CD14-positive monocyte (primary cell): ENCODE results near the gene CCDC88A. TPM values are rescaled to one million over a fixed set of nuclear protein-coding genes. Genes with fewer than 3 reads are reported as not detected.

ENCODE experiments used
- DNase-seq, 3 donors: peaks; one replicate each; pipeline ENCODE4 v3.0.0-alpha.2; 2011 to 2022
- H2AFZ ChIP-seq: 2 replicates; pipeline ENCODE4 v1.6.0; 2012; ENCODE audit warnings: mild to moderate bottlenecking, low read depth, low read length, inconsistent platforms; ENCODE audit not compliant: insufficient read depth, poor library complexity, severe bottlenecking
- H3K27ac ChIP-seq, 2 donors: 1 replicate in 1 of 2; 2 replicates in 1 of 2; pipeline ENCODE4 v1.5.1; 2012 to 2013; ENCODE audit warnings: low read length in 2 of 2, control low read depth in 1 of 2, inconsistent platforms in 1 of 2, low read depth in 1 of 2, mild to moderate bottlenecking in 1 of 2
- H3K27me3 ChIP-seq, 2 donors: one replicate each; pipeline versions ENCODE4 v1.6.0 to v1.6.1; 2011 to 2013; ENCODE audit warnings: low read length in 2 of 2; ENCODE audit not compliant: control insufficient read depth in 2 of 2, insufficient read depth in 2 of 2
- H3K36me3 ChIP-seq, 2 donors: replicated peaks in 1 of 2; 1 replicate in 1 of 2; 2 replicates in 1 of 2; pipeline versions ENCODE4 v1.5.1 to v1.6.1; 2012 to 2013; ENCODE audit warnings: low read length in 2 of 2, control low read depth in 1 of 2, inconsistent platforms in 1 of 2, mild to moderate bottlenecking in 1 of 2; ENCODE audit not compliant: insufficient read depth in 2 of 2, control insufficient read depth in 1 of 2
- H3K4me1 ChIP-seq, 2 donors: 1 replicate in 1 of 2; 2 replicates in 1 of 2; pipeline versions ENCODE4 v1.5.1 to v1.6.1; 2012 to 2013; ENCODE audit warnings: low read length in 2 of 2, control low read depth in 1 of 2, inconsistent platforms in 1 of 2, mild to moderate bottlenecking in 1 of 2, moderate library complexity in 1 of 2; ENCODE audit not compliant: insufficient read depth in 2 of 2, control insufficient read depth in 1 of 2
- H3K4me2 ChIP-seq: replicated peaks from 2 replicates; pipeline ENCODE3; 2012; ENCODE audit warnings: low read length, moderate library complexity, mild to moderate bottlenecking; ENCODE audit not compliant: poor library complexity, severe bottlenecking; ENCODE audit errors: extremely low read depth
- H3K4me3 ChIP-seq, 3 experiments: fragments of 200-600 bp in 1 of 3; sonication (generic) in 1 of 3; replicated peaks in 1 of 3; 1 replicate in 2 of 3; 2 replicates in 1 of 3; pipeline ENCODE4 v1.5.1; 2011 to 2013; ENCODE audit warnings: low read length in 3 of 3, mild to moderate bottlenecking in 3 of 3, control low read depth in 2 of 3, low read depth in 2 of 3, inconsistent platforms in 1 of 3, moderate library complexity in 1 of 3
- H3K79me2 ChIP-seq: 2 replicates; pipeline ENCODE4 v1.6.0; 2012; ENCODE audit warnings: mild to moderate bottlenecking, control low read depth, inconsistent platforms, low read length, moderate library complexity; ENCODE audit not compliant: insufficient read depth
- H3K9ac ChIP-seq: 2 replicates; pipeline ENCODE4 v1.6.0; 2017; ENCODE audit warnings: low read length, mild to moderate bottlenecking; ENCODE audit not compliant: insufficient read depth, poor library complexity, severe bottlenecking
- H3K9me3 ChIP-seq, 2 donors: replicated peaks in 1 of 2; 1 replicate in 1 of 2; 2 replicates in 1 of 2; pipeline versions ENCODE4 v1.5.1 to v1.6.1; 2012 to 2013; ENCODE audit warnings: low read length in 2 of 2, control low read depth in 1 of 2; ENCODE audit not compliant: control insufficient read depth in 1 of 2, insufficient read depth in 1 of 2
- H4K20me1 ChIP-seq: 2 replicates; pipeline ENCODE4 v1.6.0; 2012; ENCODE audit warnings: mild to moderate bottlenecking, low read length, control low read depth, moderate library complexity; ENCODE audit not compliant: insufficient read depth
- H3K27ac Mint-ChIP-seq, 7 donors: one replicate each; pipeline ENCODE4 v1.8.0; 2020; ENCODE audit warnings: mild to moderate bottlenecking in 7 of 7, mixed read lengths in 7 of 7, moderate library complexity in 6 of 7, inconsistent platforms in 2 of 7
- H3K27me3 Mint-ChIP-seq, 3 donors: one replicate each; pipeline ENCODE4 v1.8.0; 2021 to 2022; ENCODE audit warnings: low read depth in 3 of 3, mild to moderate bottlenecking in 3 of 3, mixed read lengths in 3 of 3, moderate library complexity in 3 of 3, inconsistent platforms in 1 of 3
- H3K36me3 Mint-ChIP-seq, 2 donors: one replicate each; pipeline ENCODE4 v1.8.0; 2020; ENCODE audit warnings: mixed read lengths in 2 of 2, inconsistent platforms in 1 of 2, mild to moderate bottlenecking in 1 of 2
- H3K4me1 Mint-ChIP-seq: one replicate; pipeline ENCODE4 v1.8.0; 2020; ENCODE audit warnings: mild to moderate bottlenecking, mixed read lengths
- H3K4me3 Mint-ChIP-seq, 2 donors: one replicate each; pipeline ENCODE4 v1.8.0; 2020; ENCODE audit warnings: mild to moderate bottlenecking in 2 of 2, mixed read lengths in 2 of 2, moderate library complexity in 1 of 2
- H3K9me3 Mint-ChIP-seq, 7 donors: one replicate each; pipeline ENCODE4 v1.8.0; 2020 to 2022; ENCODE audit warnings: mixed read lengths in 7 of 7, mild to moderate bottlenecking in 6 of 7, moderate library complexity in 6 of 7, inconsistent platforms in 2 of 7
- WGBS: methylation state at CpG from one replicate; pipeline ENCODE4 v1.1.5; 2013; ENCODE audit warnings: missing lambda C conversion rate; ENCODE audit not compliant: insufficient coverage; 5-methylcytosine and 5-hydroxymethylcytosine counted together
- intact Hi-C, 2 donors: fragments of 100-400 bp; cut with micrococcal nuclease; formaldehyde crosslinking; loops; one replicate each; pipeline versions ENCODE4 v1.15.0 to v1.15.1; 2023
- polyA plus RNA-seq, 3 donors: library from polyadenylated mRNA; depleted of rRNA in 1 of 3; unstranded in 2 of 3; stranded (reverse) in 1 of 3; fragments of 300-500 nt in 2 of 3; fragments of >200 nt in 1 of 3; fragmentation: Illumina TruSeq in 2 of 3; gene quantifications; 1 replicate in 2 of 3; 2 replicates in 1 of 3; pipeline ENCODE4 v1.2.3, GENCODE V29; 2012 to 2021
- TF ChIP-seq, protein P1 (sequence below): fragments of 200-600 bp; IDR thresholded peaks from one replicate; pipeline ENCODE4 v1.8.0; 2022; ENCODE audit warnings: antibody characterized with exemption, mild to moderate bottlenecking

Gene CCDC88A
- polyA plus RNA-seq, 3 donors: 9.9 to 57.1 (median 17.9) TPM

- Histone ChIP-seq H4K20me1 (no peaks in the 10 kb centered on the region), H3K4me2 (no peak overlapping the region), H3K27ac (peak overlapping the region in 1 of 2 donors; percentile 11), H2AFZ (no peak overlapping the region), H3K9ac (no peak overlapping the region), H3K27me3 (no peaks in the 10 kb centered on the region), H3K9me3 (no peaks in the 10 kb centered on the region), H3K36me3 (peaks cover 79 to 93% of the 10 kb centered on the region in 2 donors), H3K79me2 (no peaks in the 10 kb centered on the region), H3K4me1 (no peaks in the 10 kb centered on the region), H3K4me3 (no peak overlapping the region)
- H3K27me3 Mint-ChIP-seq: peaks cover 0 to 4% (median 0%) of the 10 kb centered on the region in 3 donors
- H3K4me1 Mint-ChIP-seq: no peaks in the 10 kb centered on the region
- H3K4me3 Mint-ChIP-seq: no peak overlapping the region
- H3K9me3 Mint-ChIP-seq: no peaks in the 10 kb centered on the region
- TF ChIP-seq, protein P1, sequence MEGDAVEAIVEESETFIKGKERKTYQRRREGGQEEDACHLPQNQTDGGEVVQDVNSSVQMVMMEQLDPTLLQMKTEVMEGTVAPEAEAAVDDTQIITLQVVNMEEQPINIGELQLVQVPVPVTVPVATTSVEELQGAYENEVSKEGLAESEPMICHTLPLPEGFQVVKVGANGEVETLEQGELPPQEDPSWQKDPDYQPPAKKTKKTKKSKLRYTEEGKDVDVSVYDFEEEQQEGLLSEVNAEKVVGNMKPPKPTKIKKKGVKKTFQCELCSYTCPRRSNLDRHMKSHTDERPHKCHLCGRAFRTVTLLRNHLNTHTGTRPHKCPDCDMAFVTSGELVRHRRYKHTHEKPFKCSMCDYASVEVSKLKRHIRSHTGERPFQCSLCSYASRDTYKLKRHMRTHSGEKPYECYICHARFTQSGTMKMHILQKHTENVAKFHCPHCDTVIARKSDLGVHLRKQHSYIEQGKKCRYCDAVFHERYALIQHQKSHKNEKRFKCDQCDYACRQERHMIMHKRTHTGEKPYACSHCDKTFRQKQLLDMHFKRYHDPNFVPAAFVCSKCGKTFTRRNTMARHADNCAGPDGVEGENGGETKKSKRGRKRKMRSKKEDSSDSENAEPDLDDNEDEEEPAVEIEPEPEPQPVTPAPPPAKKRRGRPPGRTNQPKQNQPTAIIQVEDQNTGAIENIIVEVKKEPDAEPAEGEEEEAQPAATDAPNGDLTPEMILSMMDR: no peak
- intact Hi-C loops: no loop called here
- WGBS: 95% methylated on average over 3 of the region's 4 CpGs
- no peak for DNase-seq
- H3K36me3 Mint-ChIP-seq: peaks cover 59 to 79% of the 10 kb centered on the region in 2 donors
- peak overlapping the region in 2 of 7 donors; percentile 8 to 53 for H3K27ac Mint-ChIP-seq
These were observed 74.6 kb downstream of the CCDC88A start for GRCh38 chr2:55345064-55345463.

GRCh38 chr2:55338268-55338667 is 81.4 kb downstream of the CCDC88A start:
- peaks cover 53 to 65% of the 10 kb centered on the region in 2 donors for H3K36me3 Mint-ChIP-seq
- H3K4me3 Mint-ChIP-seq: no peak overlapping the region
- Histone ChIP-seq H3K9ac (no peak overlapping the region), H3K27ac (no peak overlapping the region), H2AFZ (no peak overlapping the region), H3K4me1 (no peaks in the 10 kb centered on the region), H3K79me2 (no peaks in the 10 kb centered on the region), H3K4me3 (no peak overlapping the region), H3K9me3 (no peaks in the 10 kb centered on the region), H3K4me2 (no peak overlapping the region), H3K36me3 (peaks cover 89 to 97% of the 10 kb centered on the region in 2 donors), H4K20me1 (no peaks in the 10 kb centered on the region), H3K27me3 (no peaks in the 10 kb centered on the region)
- no peaks in the 10 kb centered on the region for H3K4me1 Mint-ChIP-seq
- TF ChIP-seq, protein P1: no peak
- H3K9me3 Mint-ChIP-seq: peaks cover 0 to 1% (median 0%) of the 10 kb centered on the region in 7 donors
- intact Hi-C loops: no loop called here
- DNase-seq: no peak
- no peak overlapping the region for H3K27ac Mint-ChIP-seq
- H3K27me3 Mint-ChIP-seq: peaks cover 0 to 2% (median 0%) of the 10 kb centered on the region in 3 donors
